HepG2 (cell line): Measurements from ENCODE around the gene ATP1B2. TPM values are rescaled to one million over a fixed set of nuclear protein-coding genes. Genes with fewer than 3 reads are reported as not detected.

Experiments used
- CHD4 ChIP-seq: fragments of 200-600 bp; sonication (generic); IDR thresholded peaks from 2 replicates; pipeline ENCODE4 v1.7.0; 2017; ENCODE audit warnings: mild to moderate bottlenecking, low read length, borderline replicate concordance
- FOXA1 ChIP-seq, 2 experiments: fragments of 450-650 bp in 1 of 2; sonication (generic) in 1 of 2; formaldehyde crosslinking in 1 of 2; IDR thresholded peaks; 2 replicates each; pipeline versions ENCODE4 v1.4.0 to v1.6.1; 2016 to 2020; ENCODE audit warnings: missing genetic modification reagents in 1 of 2
- GPBP1L1 ChIP-seq: sonication (generic); formaldehyde crosslinking; IDR thresholded peaks from 2 replicates; pipeline ENCODE4 v1.5.0; 2020; ENCODE audit warnings: mild to moderate bottlenecking, missing genetic modification reagents
- HDAC6 ChIP-seq: fragments of 200-600 bp; sonication (generic); IDR thresholded peaks from 2 replicates; pipeline ENCODE4 v1.7.0; 2017; ENCODE audit warnings: mild to moderate bottlenecking, antibody characterized with exemption, low read length, low read depth
- IKZF4 ChIP-seq: sonication (generic); formaldehyde crosslinking; IDR thresholded peaks from 2 replicates; pipeline ENCODE4 v1.5.1; 2020; ENCODE audit warnings: borderline replicate concordance, mild to moderate bottlenecking, low read depth, missing genetic modification reagents; ENCODE audit errors: not compliant biosample characterization
- RAD51 ChIP-seq: fragments of 450-650 bp; IDR thresholded peaks from 2 replicates; pipeline ENCODE4 v1.6.1; 2016; ENCODE audit warnings: borderline replicate concordance
- REL ChIP-seq: sonication (generic); formaldehyde crosslinking; conservative IDR thresholded peaks from 2 replicates; pipeline ENCODE4 v1.8.0; 2022; ENCODE audit warnings: mild to moderate bottlenecking, missing genetic modification reagents, moderate library complexity
- RFX5 ChIP-seq: IDR thresholded peaks from 2 replicates; pipeline ENCODE4 v1.6.1; 2011; ENCODE audit warnings: low read depth, low read length, improper control_type of control experiment
- SMC3 ChIP-seq: IDR thresholded peaks from 2 replicates; pipeline ENCODE4 v1.6.1; 2011; ENCODE audit warnings: low read length, improper control_type of control experiment
- SOX5 ChIP-seq: IDR thresholded peaks from 2 replicates; pipeline ENCODE4 v1.6.1; 2016; ENCODE audit warnings: borderline replicate concordance
- THAP11 ChIP-seq: IDR thresholded peaks from 2 replicates; pipeline ENCODE4 v1.6.1; 2016; ENCODE audit warnings: missing biosample characterization, missing genetic modification reagents
- ZBTB10 ChIP-seq: sonication (generic); formaldehyde crosslinking; IDR thresholded peaks from 2 replicates; pipeline ENCODE4 v1.4.0; 2020; ENCODE audit warnings: missing genetic modification reagents, borderline replicate concordance
- ZNF256 ChIP-seq: sonication (generic); formaldehyde crosslinking; conservative IDR thresholded peaks from 2 replicates; pipeline ENCODE4 v1.4.0; 2020; ENCODE audit warnings: missing genetic modification reagents
- ZNF407 ChIP-seq: sonication (generic); formaldehyde crosslinking; IDR thresholded peaks from one replicate; pipeline ENCODE4 v1.5.1; 2020; ENCODE audit warnings: mild to moderate bottlenecking, missing genetic modification reagents; ENCODE audit errors: not compliant biosample characterization
- ZNF414 ChIP-seq: sonication (generic); formaldehyde crosslinking; IDR thresholded peaks from 2 replicates; pipeline ENCODE4 v1.5.0; 2020; ENCODE audit warnings: missing genetic modification reagents
- ZNF547 ChIP-seq: sonication (generic); formaldehyde crosslinking; IDR thresholded peaks from 2 replicates; pipeline ENCODE4 v1.5.1; 2020; ENCODE audit warnings: mild to moderate bottlenecking, missing genetic modification reagents
- ZNF672 ChIP-seq: sonication (generic); formaldehyde crosslinking; IDR thresholded peaks from 2 replicates; pipeline ENCODE4 v1.8.1; 2022; ENCODE audit warnings: missing genetic modification reagents
- polyA plus RNA-seq, 8 experiments: library from polyadenylated mRNA; depleted of rRNA in 3 of 8; stranded (reverse) in 7 of 8; unstranded in 1 of 8; fragments of >200 nt; fragmentation: Illumina TruSeq in 4 of 8; extraction: Trizol in 4 of 8; gene quantifications; 2 replicates each; pipeline versions ENCODE4 v1.2.1 to v1.2.3, GENCODE V29; 2011 to 2016; ENCODE audit warnings: low read depth in 4 of 8, missing spikeins in 1 of 8, mixed read lengths in 1 of 8; ENCODE audit not compliant: insufficient read depth in 1 of 8
- total RNA-seq, 5 experiments: library from RNA; depleted of rRNA; stranded (reverse); fragments of >200 nt; fragmentation: Illumina TruSeq; extraction: Trizol; gene quantifications; 2 replicates each; pipeline ENCODE4 v1.2.3, GENCODE V29; 2016; ENCODE audit warnings: low read depth in 1 of 5

The ATP1B2 gene
- total and polyA plus RNA-seq, 2 of the 13 experiments (the other 11 are each of a cell fraction or from before 2014, with no cell fraction given), result not detected

GRCh38 chr17:7629939-7630571, 20.7 kb upstream of the ATP1B2 start, which contains the start of gene SHBG (continued):
- TF ChIP-seq GPBP1L1 (no peak), THAP11 (CRISPR knock-in tag) (no peak), SOX5 (CRISPR knock-in tag) (no peak), ZBTB10 (CRISPR knock-in tag) (peak; percentile 91; the same call in 1 of the 2 replicates), REL (CRISPR knock-in tag) (no peak), ZNF547 (CRISPR knock-in tag) (0 out of 2 replicates have a peak, but pooled peaks have one; percentile 45), ZNF414 (CRISPR knock-in tag) (no peak), ZNF256 (CRISPR knock-in tag) (no peak), HDAC6 (no peak), RFX5 (no peak), RAD51 (no peak), CHD4 (no peak), ZNF407 (CRISPR knock-in tag) (no peak), IKZF4 (CRISPR knock-in tag) (no peak), FOXA1 (IDR thresholded peaks at IDR 0.05) (no peak), FOXA1 (CRISPR knock-in tag; IDR thresholded peaks at IDR 0.05) (no peak), ZNF672 (CRISPR knock-in tag) (no peak), SMC3 (no peak)
